Stimulated activated CD4-positive, alpha-beta T cell treated with anti-CD3 and anti-CD28 coated beads, Interleukin-4, amount 100 ng/mL, for 1 hour (primary cell): ENCODE data around the gene COL6A3.

Experiments used
- DNase-seq: peaks from one replicate; pipeline ENCODE4 v3.0.0-alpha.2; 2020

Gene COL6A3

DNA sequence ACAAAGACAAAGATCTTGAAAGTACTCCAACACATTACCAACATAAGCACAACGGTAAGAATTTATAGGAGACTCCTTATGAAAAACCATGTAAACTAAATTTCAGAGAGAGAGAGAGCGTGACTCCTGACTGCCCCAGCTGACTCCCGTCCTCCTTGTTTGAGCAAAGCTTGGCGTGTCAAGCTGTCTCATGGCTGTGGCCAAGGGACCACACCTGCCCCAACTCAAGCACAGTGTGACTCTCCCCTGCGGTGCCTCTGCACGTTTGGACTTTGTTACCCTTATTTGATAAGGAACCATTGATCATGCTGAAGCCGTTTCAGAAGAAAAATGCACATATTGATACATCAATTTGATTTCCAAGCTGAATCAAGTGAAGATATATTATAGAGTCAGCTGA is 124.8 kb downstream of the COL6A3 start:
- no peak for DNase-seq

DNA sequence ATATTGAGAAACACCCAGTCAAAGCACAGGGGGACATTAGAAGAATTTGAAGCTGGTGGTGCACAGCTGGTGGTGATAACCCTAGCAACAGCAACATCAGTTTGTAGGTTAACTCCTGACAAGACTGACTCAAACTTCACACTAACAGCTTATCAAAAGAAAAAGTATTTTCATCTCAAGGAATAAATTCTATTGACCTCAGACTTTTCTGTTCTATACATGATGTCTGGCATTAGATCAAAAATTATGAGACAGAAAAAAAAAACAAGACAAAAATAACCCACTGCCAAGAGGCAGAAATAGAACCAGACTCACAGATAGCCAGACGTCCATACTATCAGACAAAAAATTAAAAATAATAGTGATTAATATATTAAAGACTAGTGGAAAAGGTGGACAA is 126.1 kb downstream of the COL6A3 start:
- no peak for DNase-seq

DNA sequence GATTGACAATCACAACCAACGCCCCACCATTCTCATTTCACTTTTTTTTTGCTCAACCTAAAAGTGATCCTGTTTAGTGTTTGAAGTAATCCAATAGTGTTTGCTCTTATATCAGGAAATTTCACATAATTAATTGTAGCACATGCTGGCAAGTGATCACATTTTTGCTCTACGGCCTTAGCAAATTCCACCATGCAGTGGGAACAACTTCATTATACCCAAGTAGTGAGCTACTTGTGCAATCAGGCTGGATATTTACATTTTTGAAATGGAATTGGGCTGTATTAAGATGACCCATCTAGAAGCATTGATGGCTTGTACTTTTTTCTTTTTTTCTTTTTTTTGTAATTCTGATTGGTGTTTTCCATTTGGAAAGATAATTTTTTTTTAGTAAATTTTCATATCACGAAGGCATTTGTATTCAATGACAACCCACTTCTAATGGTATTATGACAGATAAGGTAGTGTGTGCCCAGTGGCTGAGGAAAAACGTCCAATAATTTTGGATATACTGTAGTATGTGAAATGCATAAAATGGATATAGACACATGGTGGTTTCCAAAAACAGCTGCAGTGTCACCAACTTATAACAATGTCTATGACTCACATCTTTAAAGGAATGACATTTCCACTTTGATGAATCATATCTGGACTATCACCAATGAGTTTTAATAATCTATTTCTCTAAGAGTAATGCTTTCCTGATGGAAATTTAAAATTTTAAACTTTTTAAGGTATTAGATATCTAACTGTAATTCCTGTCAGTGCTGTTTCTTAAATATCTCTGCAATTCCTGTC is 130.6 kb downstream of the COL6A3 start:
- DNase-seq = no peak

DNA sequence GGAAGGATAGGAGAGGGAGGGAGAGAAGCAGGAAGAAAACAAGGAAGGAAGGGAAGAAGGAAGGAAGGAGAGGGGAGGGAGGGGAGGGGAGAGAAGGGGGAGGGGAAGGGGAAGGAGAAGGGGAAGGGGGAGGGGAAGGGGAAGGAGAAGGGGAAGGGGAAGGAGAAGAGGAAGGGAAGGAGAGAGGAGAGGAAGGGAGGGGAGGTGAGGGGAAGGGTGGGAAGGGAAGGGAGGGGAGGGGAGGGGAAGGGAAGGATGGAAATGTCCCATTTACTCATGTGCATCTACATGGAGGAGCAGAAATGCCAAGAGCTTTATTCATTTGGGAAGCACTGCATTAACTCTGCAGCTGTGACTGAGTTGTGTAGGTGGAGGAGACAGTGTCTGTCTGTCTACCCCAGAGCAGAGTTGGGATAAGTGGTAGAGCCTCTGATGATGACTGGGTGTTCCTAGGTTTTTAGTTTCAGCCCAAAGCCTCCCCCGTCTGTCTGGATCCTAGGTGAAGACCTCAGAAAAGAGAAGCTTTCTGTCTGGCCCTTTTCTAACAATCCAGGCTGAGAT is 131.3 kb downstream of the COL6A3 start:
- no peak for DNase-seq

DNA sequence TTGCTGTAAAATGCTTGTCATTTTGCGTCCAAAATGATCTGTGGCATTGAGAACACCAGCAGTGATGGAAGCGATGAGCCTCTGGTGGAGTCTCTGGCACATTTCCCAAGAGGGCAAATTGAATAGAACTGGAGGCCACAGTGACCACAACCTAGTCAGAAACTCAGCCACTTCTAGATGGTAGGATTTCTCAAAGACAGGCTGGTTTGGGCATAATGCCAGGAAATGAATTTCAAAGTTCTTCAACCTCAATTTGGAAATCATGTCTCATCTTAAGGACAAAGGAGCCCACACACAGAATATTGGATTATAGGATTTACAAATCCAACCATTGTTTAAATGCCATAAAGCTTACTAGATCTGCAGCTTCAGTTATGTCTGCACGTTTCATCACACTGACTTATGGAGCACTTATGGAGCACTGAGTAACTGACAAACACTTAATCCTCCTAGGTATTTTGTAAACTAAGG is 132.1 kb downstream of the COL6A3 start:
- DNase-seq = no peak

DNA sequence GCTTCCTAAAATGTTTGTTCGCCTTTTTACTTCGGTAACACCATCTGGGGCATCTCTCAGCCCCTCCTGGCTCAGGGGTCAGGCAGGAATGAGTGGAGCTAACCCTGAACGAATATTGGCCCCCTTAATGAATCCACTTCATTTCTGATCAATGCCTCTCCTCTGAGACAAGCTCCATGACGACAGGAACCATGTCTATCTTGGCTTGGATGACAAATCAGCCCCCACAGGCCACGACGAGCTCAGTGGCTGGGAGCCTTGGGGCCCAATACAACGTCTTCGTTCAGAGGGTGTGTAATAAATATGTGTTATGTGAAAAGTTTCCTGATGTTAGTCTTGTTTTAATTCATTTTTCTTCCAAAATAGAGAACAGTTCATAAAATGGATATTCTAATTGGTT is 133.0 kb downstream of the COL6A3 start:
- DNase-seq = no peak

DNA sequence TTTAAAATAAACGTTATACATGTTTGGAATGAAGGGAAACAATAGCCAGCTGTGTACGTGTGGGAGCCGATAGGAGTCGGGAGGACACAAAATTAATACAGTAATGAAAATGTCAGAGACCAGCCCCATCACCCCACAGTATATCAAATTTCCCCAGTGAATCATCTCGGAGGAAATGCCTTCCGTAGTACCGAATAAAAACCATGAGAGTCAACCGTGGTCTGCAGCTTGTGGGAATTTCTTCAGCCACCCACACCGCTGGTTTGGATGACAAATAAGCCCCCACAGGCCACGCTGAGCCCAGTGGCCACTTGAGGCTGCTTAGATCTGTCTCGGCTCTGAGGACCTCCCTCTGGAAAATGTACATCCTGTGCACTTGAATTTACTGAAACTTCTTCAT is 133.7 kb downstream of the COL6A3 start:
- DNase-seq = no peak

DNA sequence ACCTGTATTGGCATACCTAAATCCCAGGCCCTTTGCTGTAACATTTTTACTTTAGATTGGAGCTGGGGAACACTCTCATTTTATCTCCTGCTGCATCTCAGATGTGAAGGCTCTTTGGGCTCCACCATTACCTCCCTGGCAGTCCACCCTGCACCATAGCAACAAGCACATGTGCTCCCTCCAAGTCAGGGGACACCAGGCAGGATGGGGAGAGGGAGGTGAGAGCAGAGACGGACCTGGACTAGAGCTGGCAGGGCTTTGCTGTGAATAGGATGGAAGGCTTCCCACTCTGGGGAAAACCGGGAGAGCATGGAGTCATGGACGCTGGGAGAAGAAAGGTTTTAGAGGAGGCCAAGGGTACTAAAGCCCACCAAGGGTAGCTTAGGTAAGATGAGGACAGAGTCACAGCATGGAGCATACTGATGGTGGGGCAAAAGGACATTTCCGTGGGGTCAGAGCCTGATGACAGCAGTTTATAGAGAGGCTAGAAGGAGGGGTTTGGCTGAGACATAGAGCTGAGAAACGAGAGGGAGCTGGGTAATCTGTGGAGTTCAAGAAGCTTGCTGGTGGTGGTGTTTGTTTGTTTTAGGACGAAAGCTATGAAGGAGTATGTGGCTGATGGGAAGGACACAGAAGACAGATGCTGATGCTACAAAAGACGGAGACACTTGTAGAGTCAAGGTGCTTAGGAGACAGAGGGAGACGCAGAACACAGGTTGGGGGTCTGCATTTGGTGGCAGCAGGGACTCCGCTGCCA is 134.8 kb downstream of the COL6A3 start:
- DNase-seq = no peak

DNA sequence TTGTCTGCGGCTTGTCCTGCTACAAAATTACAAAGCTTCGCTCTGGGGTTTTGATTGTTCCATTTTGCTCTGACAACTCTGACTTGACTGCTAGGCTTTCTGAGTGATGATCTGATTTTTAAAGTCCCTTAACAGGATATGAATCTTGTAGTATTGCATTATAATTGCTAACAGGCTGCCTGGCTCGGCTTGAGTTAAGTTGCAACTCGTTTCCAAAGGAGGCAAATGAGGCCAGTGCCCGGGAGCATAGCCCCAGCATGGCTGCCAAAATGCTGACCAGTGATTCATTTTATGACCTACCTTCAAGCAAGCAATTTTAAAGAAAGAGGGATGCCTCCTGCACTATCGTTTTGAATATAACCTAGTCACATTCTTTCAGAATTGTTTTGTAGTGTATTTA is 135.4 kb downstream of the COL6A3 start:
- no peak for DNase-seq

DNA sequence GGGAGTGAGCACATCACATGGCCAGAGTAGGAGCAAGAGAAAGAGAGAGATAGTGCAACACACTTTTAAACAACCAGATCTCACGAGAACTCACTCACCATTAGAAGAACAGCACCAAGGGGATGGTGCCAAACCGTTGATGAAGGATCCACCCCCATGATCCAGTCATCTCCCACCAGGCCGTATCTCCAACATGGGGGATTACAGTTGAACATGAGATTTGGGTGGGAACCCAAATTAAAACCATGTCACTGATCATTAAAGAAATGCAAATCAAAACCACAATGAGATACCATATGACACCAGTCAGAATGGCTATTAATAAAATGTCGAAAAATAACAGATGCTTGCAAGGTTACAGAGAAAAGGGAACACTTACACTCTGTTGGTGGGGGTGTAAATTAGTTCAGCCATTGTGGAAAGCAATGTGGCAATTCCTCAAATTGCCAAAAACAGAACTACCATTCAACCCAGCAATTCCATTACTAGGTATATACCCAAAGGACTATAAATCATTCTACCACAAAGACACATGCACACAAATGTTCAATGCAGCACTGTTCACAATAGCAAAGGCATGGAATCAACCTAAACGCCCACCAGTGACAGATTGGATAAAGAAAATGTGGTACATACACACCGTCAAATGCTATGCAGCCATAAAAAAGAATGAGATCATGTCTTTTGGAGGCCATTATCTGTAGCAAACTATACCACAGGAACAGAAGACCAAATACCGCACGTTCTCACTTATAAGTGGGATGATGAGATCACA is 137.1 kb downstream of the COL6A3 start:
- DNase-seq = no peak
